A549 (cell line): ENCODE results near the gene IRX3. TPM values are rescaled to one million over a fixed set of nuclear protein-coding genes. Genes with fewer than 3 reads are reported as not detected.

Source experiments
- ATAC-seq, 2 experiments: fragments of 200-7000 bp in 1 of 2; fragments of >200 bp in 1 of 2; cut with Nextera tagmentation in 1 of 2; cut with Tn5 transposase in 1 of 2; 3 replicates each; pipeline versions ENCODE4 v1.8.0 to v1.9.1; 2018 to 2020; ENCODE audit warnings: mild to moderate bottlenecking in 1 of 2, moderate library complexity in 1 of 2
- CTCF ChIA-PET: fragments of 300-600 bp; sonication (Branson Sonifier 250); formaldehyde crosslinking; extraction: SDS; loops from one replicate; lab custom pipeline; 2021; ENCODE audit warnings: antibody characterized with exemption, inconsistent platforms; lab: Yijun Ruan, JAX
- POLR2A ChIA-PET: fragments of 350-600 bp; formaldehyde crosslinking; extraction: SDS; loops from one replicate; lab custom pipeline; 2021; ENCODE audit warnings: antibody characterized with exemption, inconsistent platforms; lab: Yijun Ruan, JAX
- DNase-seq, 2 experiments: peaks; one replicate each; pipeline versions ENCODE4 v3.0.0 to v3.0.0-alpha.2; 2011 to 2016; ENCODE audit warnings: low read depth in 1 of 2, low spot score in 1 of 2
- FAIRE-seq: peaks from 2 replicates; lab custom pipeline; 2011; peaks lifted over from hg19 to GRCh38; lab: Jason Lieb, UNC
- H3K27ac ChIP-seq, 2 experiments: fragments of >200 bp; sonication (Bioruptor Twin); formaldehyde crosslinking; 3 replicates each; pipeline ENCODE4 v1.5.1; 2016 to 2017
- H3K4me1 ChIP-seq: fragments of >200 bp; sonication (Bioruptor Twin); formaldehyde crosslinking; 3 replicates; pipeline ENCODE4 v1.6.1; 2016
- H3K4me2 ChIP-seq: fragments of >200 bp; sonication (Bioruptor Twin); formaldehyde crosslinking; 3 replicates; pipeline ENCODE4 v1.6.1; 2016
- H3K4me3 ChIP-seq: fragments of >200 bp; sonication (Bioruptor Twin); formaldehyde crosslinking; 3 replicates; pipeline ENCODE4 v1.5.1; 2016
- H3K9me3 ChIP-seq: fragments of >200 bp; sonication (Bioruptor Twin); formaldehyde crosslinking; 3 replicates; pipeline ENCODE4 v1.6.1; 2016
- CBX2 ChIP-seq: fragments of 200-600 bp; sonication (generic); IDR thresholded peaks from 2 replicates; pipeline ENCODE4 v1.6.1; 2016; ENCODE audit warnings: low read depth, mild to moderate bottlenecking, borderline replicate concordance
- CBX8 ChIP-seq: fragments of 200-600 bp; sonication (generic); IDR thresholded peaks from 2 replicates; pipeline ENCODE4 v1.6.1; 2016
- ESRRA ChIP-seq: fragments of 150-350 bp; IDR thresholded peaks from 2 replicates; pipeline ENCODE4 v1.6.1; 2014; ENCODE audit warnings: mild to moderate bottlenecking, low read length, borderline replicate concordance
- GATA3 ChIP-seq: IDR thresholded peaks from 2 replicates; pipeline ENCODE4 v1.6.1; 2012; ENCODE audit warnings: borderline replicate concordance
- HDAC2 ChIP-seq: fragments of 200-600 bp; sonication (generic); IDR thresholded peaks from 2 replicates; pipeline ENCODE4 v1.6.1; 2016
- JUNB ChIP-seq: fragments of >200 bp; sonication (Bioruptor Twin); formaldehyde crosslinking; IDR thresholded peaks from 2 replicates; pipeline ENCODE4 v1.6.1; 2016
- KDM1A ChIP-seq: fragments of 200-600 bp; sonication (generic); IDR thresholded peaks from 2 replicates; pipeline ENCODE4 v1.6.1; 2016; ENCODE audit warnings: low read depth, mild to moderate bottlenecking
- PHF8 ChIP-seq: fragments of 200-600 bp; sonication (generic); IDR thresholded peaks from 2 replicates; pipeline ENCODE4 v1.6.1; 2016; ENCODE audit warnings: low read depth, mild to moderate bottlenecking, antibody characterized with exemption, moderate library complexity, borderline replicate concordance
- POLR2AphosphoS2 ChIP-seq: conservative IDR thresholded peaks from 2 replicates; pipeline ENCODE4 v1.6.1; 2012; ENCODE audit warnings: low read length, improper control_type of control experiment, inconsistent platforms
- RNF2 ChIP-seq: fragments of 200-600 bp; sonication (generic); IDR thresholded peaks from 2 replicates; pipeline ENCODE4 v1.6.1; 2016; ENCODE audit warnings: low read depth, mild to moderate bottlenecking, antibody characterized with exemption, moderate library complexity, borderline replicate concordance
- SREBF2 ChIP-seq: fragments of 450-650 bp; IDR thresholded peaks from 2 replicates; pipeline ENCODE4 v1.6.1; 2014; ENCODE audit warnings: mild to moderate bottlenecking, moderate library complexity
- ZC3H11A ChIP-seq: fragments of 450-650 bp; IDR thresholded peaks from 2 replicates; pipeline ENCODE4 v1.6.1; 2014; ENCODE audit warnings: antibody characterized with exemption, mild to moderate bottlenecking
- ZSCAN20 ChIP-seq: fragments of 250-450 bp; sonication (Bioruptor Pico); IDR thresholded peaks from 2 replicates; pipeline ENCODE4 v1.8.0; 2022; ENCODE audit warnings: mild to moderate bottlenecking, moderate library complexity
- WGBS: methylation state at CpG from one replicate; pipeline ENCODE4 v1.1.6; 2017; ENCODE audit errors: missing lambda C conversion rate; 5-methylcytosine and 5-hydroxymethylcytosine counted together
- polyA plus RNA-seq, 4 experiments: library from polyadenylated mRNA; depleted of rRNA in 3 of 4; stranded (reverse); fragments of >200 nt; fragmentation: RNase III in 1 of 4; extraction: RNeasy Plus Mini Kit Qiagen cat#74134 plus additional on column Dnase treatment in 1 of 4; gene quantifications; 2 replicates in 3 of 4; 3 replicates in 1 of 4; pipeline ENCODE4 v1.2.3, GENCODE V29; 2011 to 2017
- TF ChIP-seq, protein P1 (sequence below): fragments of >200 bp; sonication (Bioruptor Twin); formaldehyde crosslinking; IDR thresholded peaks from 3 replicates; pipeline ENCODE4 v1.5.1; 2016
- TF ChIP-seq, protein P2 (sequence below): fragments of 250-450 bp; sonication (Bioruptor Pico); IDR thresholded peaks from 2 replicates; pipeline ENCODE4 v1.5.0; 2021; ENCODE audit warnings: mild to moderate bottlenecking, moderate library complexity, borderline replicate concordance
- TF ChIP-seq, protein P3 (sequence below): fragments of 150-350 bp; IDR thresholded peaks from 2 replicates; pipeline ENCODE4 v1.6.1; 2014; ENCODE audit warnings: low read depth, mild to moderate bottlenecking, low read length

IRX3 gene
- polyA plus RNA-seq, 2 of the 4 experiments (the other 2 are of a cell fraction): 1.7 to 3.2 TPM

DNA sequence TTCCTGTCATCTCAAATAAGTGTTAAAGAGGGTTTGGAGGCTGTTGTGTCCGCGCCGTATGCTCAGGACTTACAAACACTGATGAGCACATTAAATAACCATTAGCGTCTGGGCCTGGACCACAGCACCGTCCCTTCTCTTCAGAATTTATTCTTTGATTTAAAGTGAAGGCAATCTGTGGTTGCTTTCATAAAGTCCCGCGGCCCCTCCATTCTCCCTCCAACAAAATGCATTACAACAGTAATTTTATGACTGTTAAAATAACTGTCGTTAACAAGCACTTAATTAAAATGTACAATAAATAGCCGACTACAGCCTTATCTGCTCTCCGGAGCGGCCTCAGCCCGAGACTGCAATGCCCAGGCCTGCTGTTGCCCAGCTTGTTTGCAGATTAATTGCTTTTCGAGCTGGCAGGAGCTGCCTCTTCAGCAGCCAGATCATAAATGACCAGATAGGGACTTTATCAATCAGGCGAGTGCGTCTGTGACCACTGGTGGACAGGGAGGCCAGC is 30.6 kb upstream of the IRX3 start:
- CTCF ChIA-PET: no interaction called here
- 72% methylated on average over 15 of the region's 15 CpGs for WGBS
- H3K9me3 ChIP-seq: no peaks in the 10 kb centered on the region

DNA sequence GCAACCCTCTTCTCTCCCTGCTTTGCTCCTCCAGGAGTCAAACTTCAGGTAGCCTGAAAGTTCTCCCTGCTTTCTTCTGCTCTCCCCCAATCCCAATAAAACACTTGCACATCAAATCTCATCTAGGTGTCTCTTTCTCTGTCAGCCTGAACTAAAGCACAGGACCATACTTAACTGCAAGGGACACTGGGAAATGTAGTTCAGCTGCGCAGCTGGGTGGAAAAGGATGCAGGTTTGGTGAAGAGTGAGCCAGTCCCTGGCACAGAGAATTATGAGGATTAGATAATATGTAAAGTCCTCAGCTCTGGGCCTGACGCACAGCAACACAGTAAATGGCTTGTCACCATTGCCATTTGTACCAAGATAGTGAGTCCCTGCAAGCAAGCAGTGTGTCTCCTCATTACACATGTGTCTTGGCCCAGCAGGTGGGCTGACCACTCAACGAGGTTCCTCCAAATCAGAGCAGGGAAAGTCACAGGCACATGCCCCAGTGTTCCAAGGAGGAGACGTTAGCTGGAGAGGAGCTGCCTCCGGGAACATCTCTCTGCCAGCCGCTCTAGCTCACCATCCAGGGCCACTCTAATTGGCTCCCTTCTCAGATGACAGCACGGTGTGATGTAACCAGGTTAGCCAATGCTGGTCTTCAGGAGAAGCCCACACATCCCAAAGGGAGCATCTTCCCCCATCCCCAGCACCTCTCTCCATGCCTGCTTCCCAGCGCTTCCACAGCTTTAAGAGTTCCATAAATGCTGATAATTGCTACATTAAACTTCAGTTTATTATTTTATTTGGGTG is 29.7 kb upstream of the IRX3 start:
- 51% methylated on average over 8 of the region's 8 CpGs for WGBS
- no peaks in the 10 kb centered on the region for H3K9me3 ChIP-seq
- no peak for FAIRE-seq

More for the DNA sequence above, 30.6 kb upstream of the IRX3 start:
- ATAC-seq: no peak
- no peak for DNase-seq
- TF ChIP-seq, protein P1, sequence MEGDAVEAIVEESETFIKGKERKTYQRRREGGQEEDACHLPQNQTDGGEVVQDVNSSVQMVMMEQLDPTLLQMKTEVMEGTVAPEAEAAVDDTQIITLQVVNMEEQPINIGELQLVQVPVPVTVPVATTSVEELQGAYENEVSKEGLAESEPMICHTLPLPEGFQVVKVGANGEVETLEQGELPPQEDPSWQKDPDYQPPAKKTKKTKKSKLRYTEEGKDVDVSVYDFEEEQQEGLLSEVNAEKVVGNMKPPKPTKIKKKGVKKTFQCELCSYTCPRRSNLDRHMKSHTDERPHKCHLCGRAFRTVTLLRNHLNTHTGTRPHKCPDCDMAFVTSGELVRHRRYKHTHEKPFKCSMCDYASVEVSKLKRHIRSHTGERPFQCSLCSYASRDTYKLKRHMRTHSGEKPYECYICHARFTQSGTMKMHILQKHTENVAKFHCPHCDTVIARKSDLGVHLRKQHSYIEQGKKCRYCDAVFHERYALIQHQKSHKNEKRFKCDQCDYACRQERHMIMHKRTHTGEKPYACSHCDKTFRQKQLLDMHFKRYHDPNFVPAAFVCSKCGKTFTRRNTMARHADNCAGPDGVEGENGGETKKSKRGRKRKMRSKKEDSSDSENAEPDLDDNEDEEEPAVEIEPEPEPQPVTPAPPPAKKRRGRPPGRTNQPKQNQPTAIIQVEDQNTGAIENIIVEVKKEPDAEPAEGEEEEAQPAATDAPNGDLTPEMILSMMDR: no peak
- TF ChIP-seq CBX8: no peak
- no peak for FAIRE-seq
- H3K27ac ChIP-seq: no peak overlapping the region
- POLR2A ChIA-PET: no interaction called here
- H3K4me1 ChIP-seq: no peaks in the 10 kb centered on the region
- H3K4me2 ChIP-seq: no peak overlapping the region
- H3K4me3 ChIP-seq: no peak overlapping the region

DNA sequence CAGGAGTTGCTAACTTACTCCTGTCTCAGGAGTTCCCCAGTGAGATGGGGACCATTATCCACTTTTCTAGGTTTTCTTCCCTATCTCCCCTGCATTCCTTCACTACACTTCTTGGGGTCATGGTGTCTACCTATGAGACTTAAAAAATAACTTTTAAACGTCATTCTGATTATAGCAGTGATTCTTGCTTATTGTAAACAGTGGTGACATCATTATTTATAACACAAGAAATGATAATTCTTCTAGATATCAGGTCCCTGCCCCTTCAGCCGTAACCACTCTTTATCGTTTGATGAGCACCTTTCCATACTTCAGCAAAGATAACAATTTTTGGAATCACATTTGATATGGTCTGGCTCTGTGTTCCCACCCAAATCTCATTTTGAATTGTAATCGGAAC is 27.2 kb upstream of the IRX3 start:
- TF ChIP-seq, protein P2, sequence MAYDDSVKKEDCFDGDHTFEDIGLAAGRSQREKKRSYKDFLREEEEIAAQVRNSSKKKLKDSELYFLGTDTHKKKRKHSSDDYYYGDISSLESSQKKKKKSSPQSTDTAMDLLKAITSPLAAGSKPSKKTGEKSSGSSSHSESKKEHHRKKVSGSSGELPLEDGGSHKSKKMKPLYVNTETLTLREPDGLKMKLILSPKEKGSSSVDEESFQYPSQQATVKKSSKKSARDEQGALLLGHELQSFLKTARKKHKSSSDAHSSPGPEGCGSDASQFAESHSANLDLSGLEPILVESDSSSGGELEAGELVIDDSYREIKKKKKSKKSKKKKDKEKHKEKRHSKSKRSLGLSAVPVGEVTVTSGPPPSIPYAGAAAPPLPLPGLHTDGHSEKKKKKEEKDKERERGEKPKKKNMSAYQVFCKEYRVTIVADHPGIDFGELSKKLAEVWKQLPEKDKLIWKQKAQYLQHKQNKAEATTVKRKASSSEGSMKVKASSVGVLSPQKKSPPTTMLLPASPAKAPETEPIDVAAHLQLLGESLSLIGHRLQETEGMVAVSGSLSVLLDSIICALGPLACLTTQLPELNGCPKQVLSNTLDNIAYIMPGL: no peak
- TF ChIP-seq HDAC2: no peak
- TF ChIP-seq POLR2AphosphoS2: no peak
- TF ChIP-seq RNF2: no peak
- no peak for TF ChIP-seq ESRRA
- no peak for TF ChIP-seq CBX2
- TF ChIP-seq SREBF2: no peak
- TF ChIP-seq ZC3H11A: no peak
- TF ChIP-seq, protein P3, sequence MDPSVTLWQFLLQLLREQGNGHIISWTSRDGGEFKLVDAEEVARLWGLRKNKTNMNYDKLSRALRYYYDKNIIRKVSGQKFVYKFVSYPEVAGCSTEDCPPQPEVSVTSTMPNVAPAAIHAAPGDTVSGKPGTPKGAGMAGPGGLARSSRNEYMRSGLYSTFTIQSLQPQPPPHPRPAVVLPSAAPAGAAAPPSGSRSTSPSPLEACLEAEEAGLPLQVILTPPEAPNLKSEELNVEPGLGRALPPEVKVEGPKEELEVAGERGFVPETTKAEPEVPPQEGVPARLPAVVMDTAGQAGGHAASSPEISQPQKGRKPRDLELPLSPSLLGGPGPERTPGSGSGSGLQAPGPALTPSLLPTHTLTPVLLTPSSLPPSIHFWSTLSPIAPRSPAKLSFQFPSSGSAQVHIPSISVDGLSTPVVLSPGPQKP: no peak
- no peak for TF ChIP-seq KDM1A
- no peak for TF ChIP-seq CBX8
- TF ChIP-seq GATA3: no peak
- no peak for TF ChIP-seq PHF8
- TF ChIP-seq ZSCAN20: no peak
- TF ChIP-seq JUNB: no peak
- TF ChIP-seq, protein P1: no peak
- ATAC-seq: no peak
- Histone ChIP-seq H3K4me1 (no peaks in the 10 kb centered on the region), H3K9me3 (no peaks in the 10 kb centered on the region), H3K4me3 (no peak overlapping the region), H3K4me2 (no peak overlapping the region), H3K27ac (no peak overlapping the region)
- POLR2A ChIA-PET: no interaction called here
- FAIRE-seq: no peak
- 48% methylated on average over 4 of the region's 4 CpGs for WGBS
- DNase-seq: no peak
- CTCF ChIA-PET: no interaction called here

More for the DNA sequence above, 29.7 kb upstream of the IRX3 start:
- Histone ChIP-seq H3K27ac (no peak overlapping the region), H3K4me1 (no peaks in the 10 kb centered on the region), H3K4me3 (no peak overlapping the region), H3K4me2 (no peak overlapping the region)
- no peak for DNase-seq
- CTCF ChIA-PET: interaction anchor here (0.6 kb wide), 1 partner anchor 9 kb away, joined by 3 read pairs; no protein-coding TSS in a partner anchor
- ATAC-seq: no peak
- TF ChIP-seq CBX2: no peak
- POLR2A ChIA-PET: no interaction called here
